Endothelial cell of umbilical vein (primary cell): Measurements from ENCODE around the gene MUC5AC. TPM values are rescaled to one million over a fixed set of nuclear protein-coding genes. Genes with fewer than 3 reads are reported as not detected.
"Not testable (repeated sequence)": the region's sequence is repeated elsewhere in the genome, so short reads cannot be mapped to it uniquely, and the experiment has no call there.

Experiments
- BruUV-seq: library from RNA; stranded (reverse); fragments of 400-500 nt; replicated peaks from 2 replicates; lab custom pipeline; 2021; lab: Mats Ljungman, UMichigan
- CTCF ChIA-PET: fragments of 300-600, 350-600 bp; sonication (Branson Sonifier 250); formaldehyde crosslinking; loops from one replicate; lab custom pipeline; 2021; ENCODE audit warnings: antibody characterized with exemption, inconsistent platforms; lab: Charles Lee
- POLR2A ChIA-PET: fragments of 300-600, 350-600 bp; sonication (Branson Sonifier 250); formaldehyde crosslinking; loops from one replicate; lab custom pipeline; 2021; ENCODE audit warnings: antibody characterized with exemption, inconsistent platforms; lab: Charles Lee
- DNase-seq: peaks from one replicate; pipeline ENCODE4 v3.0.0-alpha.2; 2011; ENCODE audit warnings: low read depth, low spot score
- FAIRE-seq: peaks from 2 replicates; lab custom pipeline; 2011; peaks lifted over from hg19 to GRCh38; lab: Jason Lieb, UNC
- H2AFZ ChIP-seq: 2 replicates; pipeline ENCODE4 v1.6.0; 2012; ENCODE audit warnings: low read depth, low read length, control low read depth, inconsistent platforms
- H3K27ac ChIP-seq: 2 replicates; pipeline ENCODE4 v1.5.1; 2011; ENCODE audit warnings: low read depth, mild to moderate bottlenecking, control low read depth, low read length, moderate library complexity; ENCODE audit not compliant: insufficient read depth
- H3K27me3 ChIP-seq, 2 experiments: 2 replicates each; pipeline versions ENCODE4 v1.6.0 to v1.6.1; 2011; ENCODE audit warnings: low read length in 2 of 2, mixed read lengths in 1 of 2; ENCODE audit not compliant: control insufficient read depth in 2 of 2, insufficient read depth in 2 of 2
- H3K36me3 ChIP-seq, 2 experiments: 2 replicates in 1 of 2; 3 replicates in 1 of 2; pipeline ENCODE4 v1.5.1; 2011; ENCODE audit warnings: low read length in 2 of 2, mild to moderate bottlenecking in 1 of 2, moderate library complexity in 1 of 2; ENCODE audit not compliant: control insufficient read depth in 2 of 2, insufficient read depth in 2 of 2; ENCODE audit errors: extremely low read depth in 1 of 2
- H3K4me1 ChIP-seq: 3 replicates; pipeline ENCODE4 v1.5.1; 2011; ENCODE audit warnings: mild to moderate bottlenecking, low read length; ENCODE audit not compliant: control insufficient read depth, insufficient read depth; ENCODE audit errors: extremely low read depth
- H3K4me2 ChIP-seq: 2 replicates; pipeline ENCODE4 v1.6.1; 2011; ENCODE audit warnings: low read length, control low read depth, mixed read lengths; ENCODE audit not compliant: insufficient read depth
- H3K4me3 ChIP-seq, 3 experiments: fragments of 200-600 bp in 1 of 3; sonication (generic), shearing (Covaris generic) in 1 of 3; replicated peaks in 1 of 3; 2 replicates each; pipeline ENCODE4 v1.5.1; 2011 to 2016; ENCODE audit warnings: control low read depth in 3 of 3, low read length in 3 of 3, mild to moderate bottlenecking in 2 of 3, inconsistent platforms in 1 of 3, low read depth in 1 of 3, moderate library complexity in 1 of 3; ENCODE audit not compliant: insufficient read depth in 1 of 3
- H3K79me2 ChIP-seq: 2 replicates; pipeline ENCODE4 v1.6.0; 2012; ENCODE audit warnings: low read length, inconsistent platforms; ENCODE audit not compliant: control insufficient read depth, insufficient read depth
- H3K9ac ChIP-seq: replicated peaks from 2 replicates; pipeline ENCODE3; 2011; ENCODE audit warnings: low read length, control low read depth; ENCODE audit not compliant: insufficient read depth; ENCODE audit errors: extremely low read depth
- H3K9me1 ChIP-seq: replicated peaks from 3 replicates; pipeline ENCODE4 v1.6.0; 2011; ENCODE audit warnings: mild to moderate bottlenecking, low read length; ENCODE audit not compliant: control insufficient read depth, insufficient read depth; ENCODE audit errors: extremely low read depth
- H3K9me3 ChIP-seq: replicated peaks from 2 replicates; pipeline ENCODE4 v1.5.1; 2012; ENCODE audit warnings: low read length, inconsistent platforms; ENCODE audit not compliant: control insufficient read depth, insufficient read depth
- H4K20me1 ChIP-seq: replicated peaks from 2 replicates; pipeline ENCODE3; 2011; ENCODE audit warnings: mild to moderate bottlenecking, low read length; ENCODE audit not compliant: control insufficient read depth, insufficient read depth; ENCODE audit errors: extremely low read depth
- EZH2 ChIP-seq: IDR thresholded peaks from 2 replicates; pipeline ENCODE4 v1.6.1; 2012; ENCODE audit warnings: borderline replicate concordance, low read depth, mild to moderate bottlenecking, moderate library complexity, low read length, inconsistent platforms; ENCODE audit not compliant: severe bottlenecking
- GATA2 ChIP-seq: IDR thresholded peaks from 2 replicates; pipeline ENCODE4 v1.7.0; 2011; ENCODE audit warnings: low read depth, mild to moderate bottlenecking, moderate library complexity, mixed read lengths, low read length; ENCODE audit not compliant: insufficient read length, insufficient read depth
- MYC ChIP-seq: IDR thresholded peaks from one replicate; pipeline ENCODE4 v1.6.1; 2011; ENCODE audit warnings: mild to moderate bottlenecking, low read depth, low read length
- POLR2A ChIP-seq: IDR thresholded peaks from 2 replicates; pipeline ENCODE4 v1.6.1; 2012; ENCODE audit warnings: low read depth, mild to moderate bottlenecking, control low read depth, low read length
- POLR2AphosphoS5 ChIP-seq: IDR thresholded peaks from 2 replicates; pipeline ENCODE4 v1.6.1; 2012; ENCODE audit warnings: low read depth, mild to moderate bottlenecking, control low read depth, low read length, moderate library complexity; ENCODE audit not compliant: insufficient read depth
- dilution Hi-C: fragments of 300-500 bp; cut with MboI; formaldehyde crosslinking; loops from one replicate; pipeline ENCODE4 v1.15.0; 2019; ENCODE audit warnings: low sequenced_read_pairs; ENCODE audit not compliant: extremely low pct_ligation_motif_present
- intact Hi-C: fragments of 100-400 bp; cut with micrococcal nuclease; formaldehyde crosslinking; loops from one replicate; pipeline ENCODE4 v1.10.0; 2022
- polyA plus RNA-seq, 4 experiments: library from polyadenylated mRNA; depleted of rRNA in 3 of 4; stranded (reverse) in 3 of 4; unstranded in 1 of 4; fragments of >200 nt; gene quantifications; 2 replicates each; pipeline versions ENCODE4 v1.2.1 to v1.2.3, GENCODE V29; 2011 to 2012; ENCODE audit warnings: missing spikeins in 1 of 4
- total RNA-seq: library from RNA; stranded (reverse); gene quantifications from 2 replicates; pipeline ENCODE4 v1.2.3, GENCODE V29; 2021
- TF ChIP-seq, protein P1 (sequence below), 2 donors: IDR thresholded peaks; 1 replicate in 1 of 2; 2 replicates in 1 of 2; pipeline ENCODE4 v1.5.1; 2011; ENCODE audit warnings: low read length in 2 of 2, mild to moderate bottlenecking in 2 of 2, moderate library complexity in 2 of 2, control low read depth in 1 of 2, inconsistent platforms in 1 of 2, low read depth in 1 of 2; ENCODE audit not compliant: insufficient read depth in 1 of 2; ENCODE audit errors: extremely low read depth in 1 of 2
- TF ChIP-seq, protein P2 (sequence below): IDR thresholded peaks from 2 replicates; pipeline ENCODE4 v1.6.1; 2011; ENCODE audit not compliant: insufficient read depth, insufficient read length

MUC5AC gene
- total and polyA plus RNA-seq, 2 donors (not counting 3 experiments of a cell fraction or from before 2014, with no cell fraction given): not detected

DNA sequence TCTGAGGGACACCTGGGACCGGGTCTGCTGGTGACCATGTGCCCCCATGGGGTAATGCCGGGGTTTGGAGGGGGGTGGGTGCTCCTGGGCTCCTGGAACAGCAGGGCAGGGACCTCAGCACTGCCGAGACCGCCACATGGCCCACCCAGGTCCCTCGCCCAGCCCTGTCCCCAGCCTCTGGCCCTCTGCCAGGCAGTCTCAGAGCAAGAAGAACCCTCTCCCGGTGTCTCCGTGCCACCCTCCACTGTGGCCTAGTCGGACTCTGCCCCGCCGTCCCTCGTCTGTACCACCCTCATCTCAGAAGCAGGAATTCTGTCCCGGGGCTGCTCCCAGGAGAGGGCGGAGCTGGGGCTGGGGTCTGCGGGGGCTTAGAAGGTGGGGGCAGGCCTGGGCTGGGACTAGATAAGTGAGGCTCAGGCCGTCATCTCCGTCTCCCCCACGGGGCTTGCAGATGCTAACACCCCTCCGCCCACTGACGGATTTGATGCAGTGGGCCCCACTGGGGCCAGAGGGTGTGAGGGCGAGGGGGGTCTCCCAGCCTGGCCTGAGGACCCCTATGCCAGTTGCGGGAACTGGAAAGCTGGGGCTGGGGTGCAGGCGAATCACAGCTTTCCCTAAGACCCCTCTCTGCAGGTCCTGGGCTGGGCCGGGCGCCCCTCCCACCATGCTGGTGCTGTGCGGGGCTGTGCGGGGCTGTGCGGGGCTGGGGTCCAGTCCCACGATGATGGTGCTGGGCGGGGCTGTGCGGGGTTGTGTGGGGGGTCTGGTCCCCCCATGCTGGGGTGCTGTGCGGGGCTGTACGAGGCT is 1.1 kb downstream of the MUC5AC start:
- no peaks in the 10 kb centered on the region for H3K9me3 ChIP-seq
- DNase-seq: no peak
- H3K4me2 ChIP-seq: no peak overlapping the region
- H3K27me3 ChIP-seq: no peaks in the 10 kb centered on the region
- H3K9ac ChIP-seq: no peak overlapping the region
- FAIRE-seq: no peak
- intact Hi-C loops: no loop called here
- CTCF ChIA-PET: no interaction called here
- H3K79me2 ChIP-seq: no peaks in the 10 kb centered on the region
- dilution Hi-C loops: no loop called here
- TF ChIP-seq POLR2A (no peak), EZH2 (no peak), POLR2AphosphoS5 (no peak), GATA2 (no peak), MYC (no peak)
- TF ChIP-seq, protein P1, sequence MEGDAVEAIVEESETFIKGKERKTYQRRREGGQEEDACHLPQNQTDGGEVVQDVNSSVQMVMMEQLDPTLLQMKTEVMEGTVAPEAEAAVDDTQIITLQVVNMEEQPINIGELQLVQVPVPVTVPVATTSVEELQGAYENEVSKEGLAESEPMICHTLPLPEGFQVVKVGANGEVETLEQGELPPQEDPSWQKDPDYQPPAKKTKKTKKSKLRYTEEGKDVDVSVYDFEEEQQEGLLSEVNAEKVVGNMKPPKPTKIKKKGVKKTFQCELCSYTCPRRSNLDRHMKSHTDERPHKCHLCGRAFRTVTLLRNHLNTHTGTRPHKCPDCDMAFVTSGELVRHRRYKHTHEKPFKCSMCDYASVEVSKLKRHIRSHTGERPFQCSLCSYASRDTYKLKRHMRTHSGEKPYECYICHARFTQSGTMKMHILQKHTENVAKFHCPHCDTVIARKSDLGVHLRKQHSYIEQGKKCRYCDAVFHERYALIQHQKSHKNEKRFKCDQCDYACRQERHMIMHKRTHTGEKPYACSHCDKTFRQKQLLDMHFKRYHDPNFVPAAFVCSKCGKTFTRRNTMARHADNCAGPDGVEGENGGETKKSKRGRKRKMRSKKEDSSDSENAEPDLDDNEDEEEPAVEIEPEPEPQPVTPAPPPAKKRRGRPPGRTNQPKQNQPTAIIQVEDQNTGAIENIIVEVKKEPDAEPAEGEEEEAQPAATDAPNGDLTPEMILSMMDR (IDR thresholded peaks at IDR 0.05; ENCODE audit: extremely low read depth in 1 of 2, insufficient read depth in 1 of 2, low read depth in 1 of 2, low read length in 2 of 2): no peak
- TF ChIP-seq, protein P2, sequence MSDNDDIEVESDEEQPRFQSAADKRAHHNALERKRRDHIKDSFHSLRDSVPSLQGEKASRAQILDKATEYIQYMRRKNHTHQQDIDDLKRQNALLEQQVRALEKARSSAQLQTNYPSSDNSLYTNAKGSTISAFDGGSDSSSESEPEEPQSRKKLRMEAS: no peak
- no peaks in the 10 kb centered on the region for H3K9me1 ChIP-seq
- H3K4me3 ChIP-seq: no peak overlapping the region
- POLR2A ChIA-PET: no interaction called here
- peaks cover 4% of the 10 kb centered on the region for H3K4me1 ChIP-seq
- H4K20me1 ChIP-seq: no peaks in the 10 kb centered on the region
- no peak overlapping the region for H3K27ac ChIP-seq
- H2AFZ ChIP-seq: no peak overlapping the region
- no peaks in the 10 kb centered on the region for H3K36me3 ChIP-seq
- BruUV-seq: no TSS peak

DNA sequence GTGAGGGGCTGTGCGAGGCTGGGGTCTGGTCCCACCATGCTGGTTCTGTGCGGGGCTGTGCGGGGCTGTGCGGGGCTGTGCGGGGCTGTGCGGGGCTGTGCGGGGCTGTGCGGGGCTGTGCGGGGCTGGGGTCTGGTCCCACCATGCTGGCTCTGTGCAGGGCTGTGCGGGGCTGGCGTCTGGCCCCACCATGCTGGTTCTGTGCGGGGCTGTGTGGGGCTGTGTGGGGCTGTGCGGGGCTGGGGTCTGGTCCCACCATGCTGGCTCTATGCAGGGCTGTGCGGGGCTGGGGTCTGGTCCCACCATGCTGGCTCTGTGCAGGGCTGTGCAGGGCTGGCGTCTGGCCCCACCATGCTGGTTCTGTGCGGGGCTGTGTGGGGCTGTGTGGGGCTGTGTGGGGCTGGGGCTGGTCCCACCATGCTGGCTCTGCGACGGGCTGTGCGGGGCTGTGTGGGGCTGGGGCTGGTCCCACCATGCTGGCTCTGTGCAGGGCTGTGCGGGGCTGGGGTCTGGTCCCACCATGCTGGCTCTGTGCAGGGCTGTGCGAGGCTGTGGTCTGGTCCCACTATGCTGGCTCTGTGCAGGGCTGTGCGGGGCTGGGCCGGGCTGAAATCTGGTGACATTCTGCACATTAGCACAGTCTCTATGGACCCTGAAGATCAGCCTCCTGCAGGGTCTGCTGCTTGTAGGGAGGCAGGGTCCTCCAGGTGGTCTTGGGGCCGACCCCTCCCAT is 1.9 kb downstream of the MUC5AC start:
- H3K27ac ChIP-seq, H3K9ac ChIP-seq, H4K20me1 ChIP-seq, BruUV-seq, POLR2A ChIA-PET, H3K4me1 ChIP-seq, dilution Hi-C loops, FAIRE-seq, CTCF ChIA-PET, H3K79me2 ChIP-seq, H3K27me3 ChIP-seq, H2AFZ ChIP-seq, H3K4me3 ChIP-seq, H3K4me2 ChIP-seq, H3K9me1 ChIP-seq, DNase-seq, H3K36me3 ChIP-seq, H3K9me3 ChIP-seq, intact Hi-C loops: not testable (repeated sequence)
